DOHH2 (cell line): ENCODE data around the gene SF3B3.
"Not testable (repeated sequence)": the region's sequence is repeated elsewhere in the genome, so short reads cannot be mapped to it uniquely, and the experiment has no call there.

ENCODE experiments used
- H3F3A ChIP-seq: fragments of 200-600 bp; sonication (generic), shearing (Covaris generic); 2 replicates; pipeline ENCODE4 v1.6.0; 2016; ENCODE audit warnings: antibody characterized with exemption, mild to moderate bottlenecking; ENCODE audit not compliant: control insufficient read depth, insufficient read depth
- H3K27ac ChIP-seq: fragments of 200-600 bp; sonication (generic); 2 replicates; pipeline ENCODE4 v1.5.1; 2014; ENCODE audit warnings: low read depth, mild to moderate bottlenecking, low read length, moderate library complexity
- H3K27me3 ChIP-seq: fragments of 200-600 bp; sonication (generic); 2 replicates; pipeline ENCODE4 v1.6.1; 2014; ENCODE audit warnings: mild to moderate bottlenecking, low read length, mixed read lengths; ENCODE audit not compliant: control insufficient read depth
- H3K36me3 ChIP-seq: fragments of 200-600 bp; sonication (generic); 2 replicates; pipeline ENCODE4 v1.6.1; 2014; ENCODE audit warnings: mild to moderate bottlenecking, low read length, moderate library complexity, mixed read lengths; ENCODE audit not compliant: control insufficient read depth
- H3K4me1 ChIP-seq: fragments of 200-600 bp; sonication (generic); 2 replicates; pipeline ENCODE4 v1.6.1; 2014; ENCODE audit warnings: mild to moderate bottlenecking, low read length, mixed read lengths; ENCODE audit not compliant: control insufficient read depth
- H3K4me2 ChIP-seq: fragments of 200-600 bp; sonication (generic); 2 replicates; pipeline ENCODE4 v1.6.0; 2014; ENCODE audit warnings: mild to moderate bottlenecking, low read length, moderate library complexity
- H3K4me3 ChIP-seq: fragments of 200-600 bp; sonication (generic); 2 replicates; pipeline ENCODE4 v1.5.1; 2014; ENCODE audit warnings: mild to moderate bottlenecking, low read length, mixed read lengths
- H3K79me2 ChIP-seq: fragments of 200-600 bp; sonication (generic); 2 replicates; pipeline ENCODE4 v1.6.1; 2014; ENCODE audit warnings: mild to moderate bottlenecking, low read length, mixed read lengths; ENCODE audit not compliant: control insufficient read depth
- H3K9me2 ChIP-seq: fragments of 200-600 bp; sonication (generic); replicated peaks from 2 replicates; pipeline ENCODE4 v1.6.1; 2014; ENCODE audit warnings: mild to moderate bottlenecking, low read length, mixed read lengths; ENCODE audit not compliant: control insufficient read depth
- H3K9me3 ChIP-seq: fragments of 200-600 bp; sonication (generic); 2 replicates; pipeline ENCODE4 v1.6.1; 2014; ENCODE audit warnings: antibody characterized with exemption, low read length, mixed read lengths; ENCODE audit not compliant: control insufficient read depth, insufficient read depth
- H4K20me1 ChIP-seq: fragments of 200-600 bp; sonication (generic); 2 replicates; pipeline ENCODE4 v1.6.0; 2014; ENCODE audit warnings: low read depth, mild to moderate bottlenecking, antibody characterized with exemption, low read length, moderate library complexity; ENCODE audit not compliant: control insufficient read depth, insufficient read depth
- EZH2phosphoT487 ChIP-seq: fragments of 200-600 bp; sonication (generic); IDR thresholded peaks from 2 replicates; pipeline ENCODE4 v1.6.1; 2017; ENCODE audit warnings: borderline replicate concordance, mild to moderate bottlenecking, antibody characterized with exemption, low read length, moderate library complexity, mixed read lengths
- TF ChIP-seq, protein P1 (sequence below): fragments of 200-600 bp; sonication (generic); IDR thresholded peaks from one replicate; pipeline ENCODE4 v1.5.1; 2014; ENCODE audit warnings: antibody characterized with exemption, mild to moderate bottlenecking, low read depth, low read length; ENCODE audit not compliant: poor library complexity, severe bottlenecking

SF3B3 gene

DNA sequence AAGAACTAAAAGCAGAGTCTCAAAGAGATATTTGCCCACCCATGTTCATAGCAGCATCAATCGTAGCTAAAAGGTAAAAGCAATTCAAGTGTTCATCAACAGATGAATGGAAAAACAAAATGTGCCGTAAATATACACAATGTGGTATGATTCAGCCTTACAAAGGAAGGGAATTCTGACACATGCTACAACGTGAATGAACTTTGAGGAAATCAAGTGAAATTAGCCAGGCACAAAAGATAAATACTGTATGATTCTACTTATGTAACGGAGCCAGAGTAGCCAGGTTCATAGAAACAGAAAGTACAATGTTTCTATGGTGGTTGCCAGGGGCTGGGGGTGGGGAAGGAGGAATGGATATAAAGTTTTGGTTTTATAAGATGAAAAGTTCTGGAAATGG lies 64.9 kb downstream of the SF3B3 start:
- Histone ChIP-seq H3K79me2 (no peaks in the 10 kb centered on the region), H3K27ac (no peak overlapping the region), H3K4me1 (no peaks in the 10 kb centered on the region), H3K4me3 (no peak overlapping the region), H3K27me3 (0 out of 2 replicates have a peak, but pooled peaks cover 6% of the 10 kb centered on the region), H3K9me3 (no peaks in the 10 kb centered on the region), H4K20me1 (no peaks in the 10 kb centered on the region), H3K36me3 (no peaks in the 10 kb centered on the region), H3K9me2 (no peaks in the 10 kb centered on the region), H3K4me2 (no peak overlapping the region), H3F3A (no peaks in the 10 kb centered on the region)
- TF ChIP-seq, protein P1, sequence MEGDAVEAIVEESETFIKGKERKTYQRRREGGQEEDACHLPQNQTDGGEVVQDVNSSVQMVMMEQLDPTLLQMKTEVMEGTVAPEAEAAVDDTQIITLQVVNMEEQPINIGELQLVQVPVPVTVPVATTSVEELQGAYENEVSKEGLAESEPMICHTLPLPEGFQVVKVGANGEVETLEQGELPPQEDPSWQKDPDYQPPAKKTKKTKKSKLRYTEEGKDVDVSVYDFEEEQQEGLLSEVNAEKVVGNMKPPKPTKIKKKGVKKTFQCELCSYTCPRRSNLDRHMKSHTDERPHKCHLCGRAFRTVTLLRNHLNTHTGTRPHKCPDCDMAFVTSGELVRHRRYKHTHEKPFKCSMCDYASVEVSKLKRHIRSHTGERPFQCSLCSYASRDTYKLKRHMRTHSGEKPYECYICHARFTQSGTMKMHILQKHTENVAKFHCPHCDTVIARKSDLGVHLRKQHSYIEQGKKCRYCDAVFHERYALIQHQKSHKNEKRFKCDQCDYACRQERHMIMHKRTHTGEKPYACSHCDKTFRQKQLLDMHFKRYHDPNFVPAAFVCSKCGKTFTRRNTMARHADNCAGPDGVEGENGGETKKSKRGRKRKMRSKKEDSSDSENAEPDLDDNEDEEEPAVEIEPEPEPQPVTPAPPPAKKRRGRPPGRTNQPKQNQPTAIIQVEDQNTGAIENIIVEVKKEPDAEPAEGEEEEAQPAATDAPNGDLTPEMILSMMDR = no peak
- TF ChIP-seq EZH2phosphoT487 = no peak

DNA sequence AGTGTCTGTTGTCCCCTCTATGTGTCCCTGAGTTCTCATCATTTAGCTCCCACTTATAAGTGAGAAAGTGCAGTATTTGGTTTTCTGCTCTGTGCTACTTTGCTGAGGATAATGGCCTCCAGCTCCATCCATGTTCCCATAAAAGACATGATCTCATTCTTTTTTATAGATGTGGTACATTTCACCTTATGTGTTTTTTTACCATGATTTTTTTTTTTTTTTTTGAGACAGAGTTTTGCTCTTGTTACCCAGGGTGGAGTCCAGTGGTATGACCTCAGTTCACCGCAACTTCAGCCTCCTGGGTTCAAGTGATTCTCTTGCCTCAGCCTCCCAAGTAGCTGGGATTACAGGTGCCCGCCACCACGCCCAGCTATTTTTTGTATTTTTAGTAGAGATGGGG lies 65.8 kb downstream of the SF3B3 start:
- not testable (repeated sequence) for H3K9me3 ChIP-seq, H3K27me3 ChIP-seq, H3K9me2 ChIP-seq, H3K4me2 ChIP-seq, H3F3A ChIP-seq, H3K27ac ChIP-seq, H3K4me3 ChIP-seq, H3K36me3 ChIP-seq, H3K4me1 ChIP-seq, H3K79me2 ChIP-seq, H4K20me1 ChIP-seq

DNA sequence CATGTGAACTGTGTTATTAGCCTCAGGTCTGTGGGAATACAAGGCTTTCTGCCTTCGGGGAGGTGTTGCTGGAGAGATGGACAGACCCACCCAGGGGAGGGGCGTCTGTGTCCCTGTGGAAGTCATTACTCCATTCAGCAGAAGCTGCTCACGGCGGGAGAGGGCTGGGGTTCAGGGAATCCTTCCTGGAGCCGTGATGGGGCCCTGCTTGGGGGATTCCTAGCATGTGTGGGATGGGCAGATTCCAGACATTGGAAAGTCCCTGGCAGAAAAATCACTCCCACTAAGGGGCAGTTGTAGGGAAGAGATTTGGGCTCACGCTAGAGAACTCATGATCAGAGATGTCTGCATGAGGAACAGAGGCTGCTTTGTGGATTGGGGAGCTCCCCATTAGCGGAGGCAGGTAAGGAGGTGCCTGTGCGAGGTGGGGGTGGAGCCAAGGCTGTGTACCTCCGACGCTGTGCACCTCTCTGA lies 66.4 kb downstream of the SF3B3 start:
- H3K9me2 ChIP-seq = no peaks in the 10 kb centered on the region
- H3F3A ChIP-seq = no peaks in the 10 kb centered on the region
- H3K27me3 ChIP-seq = no peaks in the 10 kb centered on the region
- H3K9me3 ChIP-seq = no peaks in the 10 kb centered on the region
- no peaks in the 10 kb centered on the region for H3K4me1 ChIP-seq
- H4K20me1 ChIP-seq = no peaks in the 10 kb centered on the region
- H3K79me2 ChIP-seq = no peaks in the 10 kb centered on the region
- no peaks in the 10 kb centered on the region for H3K36me3 ChIP-seq
- H3K4me3 ChIP-seq = no peak overlapping the region
- no peak overlapping the region for H3K27ac ChIP-seq
- no peak overlapping the region for H3K4me2 ChIP-seq
- TF ChIP-seq, protein P1 = no peak
- no peak for TF ChIP-seq EZH2phosphoT487

DNA sequence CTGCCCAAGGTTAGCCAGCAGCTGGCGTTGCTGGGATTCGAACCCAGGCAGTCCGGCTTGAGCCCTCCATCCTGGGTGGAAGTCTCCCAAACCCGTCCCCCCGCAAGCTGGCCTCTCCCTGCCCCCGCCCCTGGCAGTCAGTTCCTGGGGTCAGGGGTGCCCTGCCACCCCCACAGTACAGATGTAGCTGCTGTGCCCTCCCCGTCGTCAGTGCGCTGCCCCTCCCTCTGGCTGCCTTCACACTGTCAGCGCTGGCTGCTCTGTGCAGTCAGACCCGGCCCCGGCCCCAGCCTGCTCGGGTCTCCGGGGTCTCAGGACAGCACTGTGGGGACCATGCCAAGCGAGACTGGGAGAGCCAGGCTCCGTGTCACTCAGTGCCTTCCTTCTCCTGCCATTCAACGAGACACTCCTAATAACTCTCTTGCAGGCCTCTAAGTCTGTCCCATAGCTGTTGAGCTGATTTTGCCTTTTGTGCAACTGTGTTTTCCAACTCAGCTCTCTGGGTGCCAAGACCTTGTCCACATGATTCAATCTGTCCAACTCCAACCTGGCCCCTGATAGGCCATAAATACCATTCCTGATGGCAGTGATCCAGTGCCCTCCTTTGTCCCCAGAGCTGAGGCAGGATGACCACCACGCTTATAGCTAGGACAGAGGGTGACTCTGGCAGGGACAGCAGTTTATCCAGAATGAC lies 67.3 kb downstream of the SF3B3 start:
- no peaks in the 10 kb centered on the region for H4K20me1 ChIP-seq
- H3F3A ChIP-seq = no peaks in the 10 kb centered on the region
- H3K9me3 ChIP-seq = no peaks in the 10 kb centered on the region
- H3K79me2 ChIP-seq = no peaks in the 10 kb centered on the region
- H3K4me1 ChIP-seq = no peaks in the 10 kb centered on the region
- no peak overlapping the region for H3K4me2 ChIP-seq
- TF ChIP-seq, protein P1 = no peak
- TF ChIP-seq EZH2phosphoT487 = no peak
- no peaks in the 10 kb centered on the region for H3K27me3 ChIP-seq
- no peak overlapping the region for H3K4me3 ChIP-seq
- no peak overlapping the region for H3K27ac ChIP-seq
- H3K36me3 ChIP-seq = no peaks in the 10 kb centered on the region
- H3K9me2 ChIP-seq = no peaks in the 10 kb centered on the region
